Measurements from ENCODE around the gene RFPL1. TPM values are rescaled to one million over a fixed set of nuclear protein-coding genes. Genes with fewer than 3 reads are reported as not detected.

The RFPL1 gene
- total RNA-seq, 1 experiment from 2014 or later, result not detected

- no peak overlapping the region for H3K4me3 Mint-ChIP-seq (ENCODE audit: unreplicated experiment)
- H3K4me1 Mint-ChIP-seq (ENCODE audit: insufficient read depth, unreplicated experiment), result no peaks in the 10 kb centered on the region
- BruUV-seq (replicated peaks), result no TSS peak
- no peaks in the 10 kb centered on the region for H3K9me3 Mint-ChIP-seq (ENCODE audit: unreplicated experiment)
- ChIA-PET CTCF (no interaction called here), POLR2A (no interaction called here)
- no peak overlapping the region for H3K27ac Mint-ChIP-seq (ENCODE audit: low read depth, unreplicated experiment)
- H3K27me3 Mint-ChIP-seq (ENCODE audit: insufficient read depth, unreplicated experiment), result peaks cover 30% of the 10 kb centered on the region
- intact Hi-C loops (cut with micrococcal nuclease), result no loop called here
- TF ChIP-seq, protein P1, sequence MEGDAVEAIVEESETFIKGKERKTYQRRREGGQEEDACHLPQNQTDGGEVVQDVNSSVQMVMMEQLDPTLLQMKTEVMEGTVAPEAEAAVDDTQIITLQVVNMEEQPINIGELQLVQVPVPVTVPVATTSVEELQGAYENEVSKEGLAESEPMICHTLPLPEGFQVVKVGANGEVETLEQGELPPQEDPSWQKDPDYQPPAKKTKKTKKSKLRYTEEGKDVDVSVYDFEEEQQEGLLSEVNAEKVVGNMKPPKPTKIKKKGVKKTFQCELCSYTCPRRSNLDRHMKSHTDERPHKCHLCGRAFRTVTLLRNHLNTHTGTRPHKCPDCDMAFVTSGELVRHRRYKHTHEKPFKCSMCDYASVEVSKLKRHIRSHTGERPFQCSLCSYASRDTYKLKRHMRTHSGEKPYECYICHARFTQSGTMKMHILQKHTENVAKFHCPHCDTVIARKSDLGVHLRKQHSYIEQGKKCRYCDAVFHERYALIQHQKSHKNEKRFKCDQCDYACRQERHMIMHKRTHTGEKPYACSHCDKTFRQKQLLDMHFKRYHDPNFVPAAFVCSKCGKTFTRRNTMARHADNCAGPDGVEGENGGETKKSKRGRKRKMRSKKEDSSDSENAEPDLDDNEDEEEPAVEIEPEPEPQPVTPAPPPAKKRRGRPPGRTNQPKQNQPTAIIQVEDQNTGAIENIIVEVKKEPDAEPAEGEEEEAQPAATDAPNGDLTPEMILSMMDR (IDR thresholded peaks at IDR 0.05; ENCODE audit: unreplicated experiment), result no peak
- H3K36me3 Mint-ChIP-seq (ENCODE audit: insufficient read depth, unreplicated experiment), result no peaks in the 10 kb centered on the region
- no peak for DNase-seq (ENCODE audit: unreplicated experiment)
These were observed 11.9 kb upstream of the RFPL1 start for GRCh38 chr22:29426476-29426875.

DNA sequence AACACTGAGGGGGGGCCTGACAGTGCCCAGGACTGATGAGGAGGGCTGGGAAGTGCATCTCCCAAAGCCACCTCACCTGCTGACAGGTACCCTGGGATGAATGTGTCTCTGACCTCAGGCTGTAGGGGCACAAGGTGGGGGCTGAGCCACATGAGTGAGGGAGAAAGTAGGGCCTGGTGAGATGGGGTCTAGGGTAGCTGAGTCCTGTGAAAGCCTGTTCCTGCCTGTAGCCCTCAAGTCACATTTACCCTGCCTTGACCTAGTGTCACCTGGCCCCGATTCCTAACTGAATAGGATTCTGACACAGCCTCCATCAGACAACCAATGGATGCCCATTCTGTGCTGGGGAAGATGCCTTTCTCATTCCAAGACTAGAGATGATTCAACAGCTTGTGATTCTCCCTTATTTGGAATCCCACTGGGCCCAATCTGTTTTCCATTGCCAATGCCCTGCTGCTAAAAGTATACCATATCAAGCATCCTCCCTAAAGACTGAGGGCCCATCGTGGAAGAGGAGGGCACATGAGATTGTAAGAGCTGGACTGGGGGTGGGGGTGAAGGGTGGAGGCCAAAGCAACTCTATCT lies 11.1 kb upstream of the RFPL1 start:
- CTCF ChIA-PET, result no interaction called here

GRCh38 chr22:29431986-29432385 lies 6.4 kb upstream of the RFPL1 start:
- TF ChIP-seq, protein P1 (IDR thresholded peaks at IDR 0.05; ENCODE audit: unreplicated experiment), result no peak
- ChIA-PET POLR2A (interaction anchor here (0.7 kb wide), 1 partner anchor 16 kb away, joined by 3 read pairs; no protein-coding TSS in a partner anchor), CTCF (interaction anchor here (0.7 kb wide), 1 partner anchor 85 kb away, joined by 3 read pairs; no protein-coding TSS in a partner anchor)
- DNase-seq (ENCODE audit: unreplicated experiment), result no peak
- no TSS peak for BruUV-seq (replicated peaks)
- Mint-ChIP-seq H3K4me3 (ENCODE audit: unreplicated experiment) (no peak overlapping the region), H3K27me3 (ENCODE audit: insufficient read depth, unreplicated experiment) (peaks cover 80% of the 10 kb centered on the region), H3K4me1 (ENCODE audit: insufficient read depth, unreplicated experiment) (no peaks in the 10 kb centered on the region), H3K36me3 (ENCODE audit: insufficient read depth, unreplicated experiment) (no peaks in the 10 kb centered on the region), H3K27ac (ENCODE audit: low read depth, unreplicated experiment) (no peak overlapping the region), H3K9me3 (ENCODE audit: unreplicated experiment) (no peaks in the 10 kb centered on the region)
- intact Hi-C loops (cut with micrococcal nuclease), result no loop called here

More for the DNA sequence above, 11.1 kb upstream of the RFPL1 start:
- POLR2A ChIA-PET, result no interaction called here
- no peak for DNase-seq (ENCODE audit: unreplicated experiment)
- no TSS peak for BruUV-seq (replicated peaks)
- no peak overlapping the region for H3K27ac Mint-ChIP-seq (ENCODE audit: low read depth, unreplicated experiment)
- H3K9me3 Mint-ChIP-seq (ENCODE audit: unreplicated experiment), result no peaks in the 10 kb centered on the region
- peaks cover 38% of the 10 kb centered on the region for H3K27me3 Mint-ChIP-seq (ENCODE audit: insufficient read depth, unreplicated experiment)
- H3K36me3 Mint-ChIP-seq (ENCODE audit: insufficient read depth, unreplicated experiment), result no peaks in the 10 kb centered on the region
- no peak overlapping the region for H3K4me3 Mint-ChIP-seq (ENCODE audit: unreplicated experiment)
- H3K4me1 Mint-ChIP-seq (ENCODE audit: insufficient read depth, unreplicated experiment), result no peaks in the 10 kb centered on the region
- intact Hi-C loops (cut with micrococcal nuclease), result no loop called here
- TF ChIP-seq, protein P1 (IDR thresholded peaks at IDR 0.05; ENCODE audit: unreplicated experiment), result no peak

DNA sequence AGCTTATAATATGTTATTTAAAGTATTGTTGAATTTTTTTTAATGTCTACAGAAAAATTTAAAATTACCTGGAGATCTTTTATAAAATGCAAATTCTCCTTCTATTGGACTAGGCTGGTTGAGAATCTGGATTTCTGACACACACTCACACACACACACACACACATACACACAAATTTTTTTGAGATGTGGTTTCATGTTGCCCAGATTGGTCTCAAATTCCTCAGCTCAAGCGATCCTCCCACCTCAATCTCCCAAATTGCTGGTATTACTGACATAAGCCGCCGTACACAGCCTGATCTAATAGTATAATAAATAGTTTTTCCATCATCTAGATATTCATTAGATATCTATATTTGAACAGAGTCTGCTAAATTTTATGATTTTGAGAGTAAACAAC lies 4.5 kb upstream of the RFPL1 start:
- Mint-ChIP-seq H3K9me3 (ENCODE audit: unreplicated experiment) (no peaks in the 10 kb centered on the region), H3K4me3 (ENCODE audit: unreplicated experiment) (no peak overlapping the region), H3K27ac (ENCODE audit: low read depth, unreplicated experiment) (no peak overlapping the region), H3K36me3 (ENCODE audit: insufficient read depth, unreplicated experiment) (no peaks in the 10 kb centered on the region), H3K27me3 (ENCODE audit: insufficient read depth, unreplicated experiment) (peaks cover 73% of the 10 kb centered on the region), H3K4me1 (ENCODE audit: insufficient read depth, unreplicated experiment) (no peaks in the 10 kb centered on the region)
- DNase-seq (ENCODE audit: unreplicated experiment), result no peak
- TF ChIP-seq, protein P1 (IDR thresholded peaks at IDR 0.05; ENCODE audit: unreplicated experiment), result no peak
- POLR2A ChIA-PET, result interaction anchor here (0.7 kb wide), 1 partner anchor 45 kb away, joined by 3 read pairs; no protein-coding TSS in a partner anchor
- no TSS peak for BruUV-seq (replicated peaks)
- CTCF ChIA-PET, result interaction anchor here (0.6 kb wide), 1 partner anchor 36 kb away, joined by 3 read pairs; no protein-coding TSS in a partner anchor
- intact Hi-C loops (cut with micrococcal nuclease), result no loop called here

All from MCF 10A (cell line).